A673 (cell line): Measurements from ENCODE around the gene KRR1.

ENCODE experiments used
- CTCF ChIP-seq: fragments of 300-800, 200-600 bp; sonication (generic); conservative IDR thresholded peaks from 2 replicates; pipeline ENCODE4 v1.5.1; 2017; ENCODE audit warnings: low read depth, mild to moderate bottlenecking, antibody characterized with exemption, low read length, moderate library complexity, mixed read lengths
- EZH2 ChIP-seq: fragments of 200-600 bp; sonication (generic); IDR thresholded peaks from 2 replicates; pipeline ENCODE4 v1.6.1; 2017; ENCODE audit warnings: borderline replicate concordance, low read depth, mild to moderate bottlenecking, mixed read lengths, antibody characterized with exemption, low read length; ENCODE audit not compliant: poor library complexity, severe bottlenecking

DNA sequence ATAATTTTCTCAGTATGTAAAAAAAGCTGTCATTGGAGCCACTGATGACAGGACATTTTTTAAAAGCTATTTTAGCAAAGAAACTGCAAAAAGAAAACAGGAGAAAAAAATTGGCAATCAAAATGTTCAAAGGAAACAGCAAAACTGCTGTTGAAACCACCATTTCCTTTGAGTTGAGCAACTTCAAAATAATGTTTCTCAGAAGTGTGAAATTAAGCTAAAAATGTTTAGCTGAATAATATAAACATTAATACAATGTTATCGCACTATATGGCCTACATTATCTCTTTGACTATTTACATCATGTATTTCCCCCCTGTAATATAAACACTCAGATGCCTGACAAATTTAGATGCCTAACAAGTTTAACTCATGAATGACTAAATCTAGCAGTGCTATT is 54.2 kb downstream of the KRR1 start:
- TF ChIP-seq CTCF (no peak), EZH2 (no peak)
